Type B pancreatic cell (in vitro differentiated cells): ENCODE data around the gene MAP2K5. TPM values are rescaled to one million over a fixed set of nuclear protein-coding genes. Genes with fewer than 3 reads are reported as not detected.

Experiments
- DNase-seq: peaks from one replicate; pipeline ENCODE4 v3.0.0; 2021; ENCODE audit warnings: mixed read lengths; ENCODE audit not compliant: unreplicated experiment; ENCODE audit errors: extremely low spot score
- H3K27ac Mint-ChIP-seq: 2 replicates; pipeline ENCODE4 v1.8.0; 2021; ENCODE audit warnings: mild to moderate bottlenecking, mixed read lengths
- H3K27me3 Mint-ChIP-seq: 2 replicates; pipeline ENCODE4 v1.8.0; 2021; ENCODE audit warnings: mixed read lengths
- H3K36me3 Mint-ChIP-seq: 2 replicates; pipeline ENCODE4 v1.8.0; 2021; ENCODE audit warnings: mixed read lengths
- H3K4me1 Mint-ChIP-seq: one replicate; pipeline ENCODE4 v1.8.0; 2021; ENCODE audit warnings: mixed read lengths; ENCODE audit not compliant: unreplicated experiment
- H3K4me3 Mint-ChIP-seq: 2 replicates; pipeline ENCODE4 v1.8.0; 2021; ENCODE audit warnings: mild to moderate bottlenecking, mixed read lengths
- H3K9me3 Mint-ChIP-seq: 2 replicates; pipeline ENCODE4 v1.8.0; 2021; ENCODE audit warnings: mixed read lengths
- CTCF ChIP-seq: fragments of 200-600 bp; sonication (generic); conservative IDR thresholded peaks from 2 replicates; pipeline ENCODE4 v1.5.0; 2021; ENCODE audit warnings: antibody characterized with exemption, mild to moderate bottlenecking
- total RNA-seq: library from RNA; stranded (reverse); gene quantifications from 2 replicates; pipeline ENCODE4 v1.2.1, GENCODE V29; 2021; ENCODE audit warnings: low replicate concordance

Gene MAP2K5
- total RNA-seq, 1 donor from 2014 or later = 21.8 TPM

GRCh38 chr15:67605871-67606270 lies 63.4 kb downstream of the MAP2K5 start:
- DNase-seq = no peak
- H3K9me3 Mint-ChIP-seq = no peaks in the 10 kb centered on the region
- peaks cover 4% of the 10 kb centered on the region for H3K4me1 Mint-ChIP-seq
- peaks cover 12% of the 10 kb centered on the region for H3K36me3 Mint-ChIP-seq
- no peak for TF ChIP-seq CTCF
- no peak overlapping the region for H3K4me3 Mint-ChIP-seq
- no peak overlapping the region for H3K27ac Mint-ChIP-seq
- H3K27me3 Mint-ChIP-seq = no peaks in the 10 kb centered on the region

- no peak overlapping the region for H3K27ac Mint-ChIP-seq
These were observed 64.2 kb downstream of the MAP2K5 start for GRCh38 chr15:67606742-67607141.

GRCh38 chr15:67607329-67607728 lies 64.8 kb downstream of the MAP2K5 start:
- Mint-ChIP-seq H3K27ac (no peak overlapping the region), H3K9me3 (no peaks in the 10 kb centered on the region), H3K27me3 (no peaks in the 10 kb centered on the region), H3K4me1 (peaks cover under 1% of the 10 kb centered on the region), H3K36me3 (peaks cover 6% of the 10 kb centered on the region), H3K4me3 (no peak overlapping the region)
- no peak for DNase-seq
- no peak for TF ChIP-seq CTCF

More at GRCh38 chr15:67606742-67607141, 64.2 kb downstream of the MAP2K5 start:
- peaks cover 11% of the 10 kb centered on the region for H3K36me3 Mint-ChIP-seq
- H3K27me3 Mint-ChIP-seq = no peaks in the 10 kb centered on the region
- H3K4me1 Mint-ChIP-seq = no peaks in the 10 kb centered on the region
- H3K9me3 Mint-ChIP-seq = no peaks in the 10 kb centered on the region
- no peak overlapping the region for H3K4me3 Mint-ChIP-seq
- no peak for TF ChIP-seq CTCF
- DNase-seq = no peak

- Mint-ChIP-seq H3K27ac (no peak overlapping the region), H3K36me3 (peaks cover 6% of the 10 kb centered on the region)
These were observed 65.6 kb downstream of the MAP2K5 start for GRCh38 chr15:67607959-67608637.

GRCh38 chr15:67608638-67608959 lies 66.1 kb downstream of the MAP2K5 start:
- DNase-seq = no peak
- Mint-ChIP-seq H3K9me3 (no peaks in the 10 kb centered on the region), H3K27ac (no peak overlapping the region), H3K4me3 (no peak overlapping the region), H3K36me3 (peaks cover 6% of the 10 kb centered on the region), H3K27me3 (no peaks in the 10 kb centered on the region), H3K4me1 (peaks cover 10% of the 10 kb centered on the region)
- no peak for TF ChIP-seq CTCF

More at GRCh38 chr15:67607959-67608637, 65.6 kb downstream of the MAP2K5 start:
- Mint-ChIP-seq H3K4me3 (no peak overlapping the region), H3K4me1 (peaks cover 8% of the 10 kb centered on the region), H3K27me3 (no peaks in the 10 kb centered on the region), H3K9me3 (no peaks in the 10 kb centered on the region)
- no peak for TF ChIP-seq CTCF
- no peak for DNase-seq
